ENCODE data around the gene PRPSAP1.
"Not testable (repeated sequence)": the region's sequence is repeated elsewhere in the genome, so short reads cannot be mapped to it uniquely, and the experiment has no call there.

The PRPSAP1 gene

DNA sequence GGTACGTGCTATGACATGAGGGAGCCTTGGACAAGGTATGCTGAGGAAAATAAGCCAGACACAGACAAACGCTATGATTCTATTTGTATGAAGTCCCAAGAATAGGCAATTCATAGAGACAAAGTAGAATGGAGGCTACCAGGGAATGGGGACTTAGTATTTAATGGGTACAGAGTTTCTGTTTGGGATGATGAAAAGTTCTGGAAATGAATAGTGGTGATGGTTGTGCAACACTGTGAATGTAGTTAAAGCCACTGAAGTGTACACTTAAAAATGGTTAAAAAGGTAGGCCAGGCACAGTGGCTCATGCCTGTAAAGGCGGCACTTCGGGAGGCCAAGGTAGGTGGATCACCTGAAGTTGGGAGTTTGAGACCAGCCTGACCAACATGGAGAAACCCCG, 3.3 kb downstream of the PRPSAP1 start:
- no peak overlapping the region for H3K4me3 ChIP-seq (ENCODE audit: low read depth, low read length)
- no peak for DNase-seq (ENCODE audit: low read depth)
- TF ChIP-seq, protein P1, sequence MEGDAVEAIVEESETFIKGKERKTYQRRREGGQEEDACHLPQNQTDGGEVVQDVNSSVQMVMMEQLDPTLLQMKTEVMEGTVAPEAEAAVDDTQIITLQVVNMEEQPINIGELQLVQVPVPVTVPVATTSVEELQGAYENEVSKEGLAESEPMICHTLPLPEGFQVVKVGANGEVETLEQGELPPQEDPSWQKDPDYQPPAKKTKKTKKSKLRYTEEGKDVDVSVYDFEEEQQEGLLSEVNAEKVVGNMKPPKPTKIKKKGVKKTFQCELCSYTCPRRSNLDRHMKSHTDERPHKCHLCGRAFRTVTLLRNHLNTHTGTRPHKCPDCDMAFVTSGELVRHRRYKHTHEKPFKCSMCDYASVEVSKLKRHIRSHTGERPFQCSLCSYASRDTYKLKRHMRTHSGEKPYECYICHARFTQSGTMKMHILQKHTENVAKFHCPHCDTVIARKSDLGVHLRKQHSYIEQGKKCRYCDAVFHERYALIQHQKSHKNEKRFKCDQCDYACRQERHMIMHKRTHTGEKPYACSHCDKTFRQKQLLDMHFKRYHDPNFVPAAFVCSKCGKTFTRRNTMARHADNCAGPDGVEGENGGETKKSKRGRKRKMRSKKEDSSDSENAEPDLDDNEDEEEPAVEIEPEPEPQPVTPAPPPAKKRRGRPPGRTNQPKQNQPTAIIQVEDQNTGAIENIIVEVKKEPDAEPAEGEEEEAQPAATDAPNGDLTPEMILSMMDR (conservative IDR thresholded peaks at IDR 0.05; ENCODE audit: low read depth, low read length), result no peak

DNA sequence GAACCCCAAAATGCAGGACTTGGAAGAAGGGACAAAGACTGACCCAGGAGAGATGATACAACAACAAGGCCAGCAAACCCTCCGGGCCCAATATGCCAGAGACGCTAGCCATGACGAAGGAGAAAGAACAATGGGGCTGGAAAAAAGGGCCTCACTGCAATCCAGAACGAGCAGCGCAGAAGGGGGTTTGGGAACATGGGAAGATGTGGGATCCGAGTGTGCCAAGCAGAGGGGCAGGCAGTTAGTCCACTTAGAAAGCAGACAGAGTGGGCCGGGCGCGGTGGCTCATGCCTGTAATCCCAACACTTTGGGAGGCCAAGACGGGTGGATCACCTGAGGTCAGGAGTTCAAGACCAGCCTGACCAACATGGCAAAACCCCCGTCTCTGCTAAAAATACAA, 6.8 kb downstream of the PRPSAP1 start:
- DNase-seq (ENCODE audit: low read depth); H3K4me3 ChIP-seq (ENCODE audit: low read depth, low read length): not testable (repeated sequence)

DNA sequence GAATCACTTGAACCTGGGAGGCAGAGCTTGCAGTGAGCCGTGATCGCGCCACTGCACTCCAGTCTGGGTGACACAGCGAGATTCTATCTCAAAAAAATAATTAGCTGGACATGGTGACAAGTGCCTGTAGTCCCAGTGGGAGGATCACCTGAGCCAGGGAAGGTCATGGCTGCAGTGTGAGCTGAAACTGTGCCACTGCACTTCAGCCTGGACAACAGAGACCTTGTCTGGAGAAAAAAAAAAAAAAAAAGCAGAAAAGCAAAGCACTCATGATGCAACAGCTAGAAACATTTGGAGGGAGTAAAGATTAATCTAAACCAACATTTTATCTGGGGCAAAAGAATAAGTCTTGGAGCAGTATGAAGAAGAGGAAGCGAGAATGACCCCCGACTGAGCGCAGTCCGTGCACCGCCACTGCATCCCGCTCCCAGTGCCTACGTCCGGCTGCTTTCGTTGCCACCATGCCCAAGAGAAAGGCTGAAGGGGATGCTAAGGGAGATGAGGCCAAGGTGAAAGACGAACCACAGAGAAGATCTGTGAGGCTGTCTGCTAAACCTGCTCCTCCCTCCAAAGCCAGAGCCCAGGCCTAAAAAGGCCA, 8.2 kb downstream of the PRPSAP1 start:
- TF ChIP-seq, protein P1 (conservative IDR thresholded peaks at IDR 0.05; ENCODE audit: low read depth, low read length), result no peak
- no peak overlapping the region for H3K4me3 ChIP-seq (ENCODE audit: low read depth, low read length)
- DNase-seq (ENCODE audit: low read depth), result no peak

DNA sequence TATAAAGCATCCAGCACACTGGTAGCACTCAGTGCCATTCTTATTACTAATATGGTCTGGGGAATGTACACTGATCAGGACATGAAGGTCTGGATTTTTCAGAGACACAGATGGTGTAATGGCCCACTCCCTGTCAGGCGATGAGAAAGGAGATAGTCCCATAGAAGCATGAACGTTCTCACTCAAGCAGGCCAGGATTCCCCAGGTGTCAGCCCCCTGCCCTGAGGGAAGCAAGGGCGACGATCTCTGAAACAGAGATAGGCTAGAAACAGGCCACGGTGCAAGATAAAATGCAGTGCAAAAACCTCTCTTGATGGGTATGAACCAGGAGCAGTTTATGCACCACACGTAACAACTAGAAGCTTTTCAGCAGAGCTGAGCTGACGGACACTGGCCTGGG, 10.6 kb downstream of the PRPSAP1 start:
- H3K4me3 ChIP-seq (ENCODE audit: low read depth, low read length), result no peak overlapping the region
- TF ChIP-seq, protein P1 (conservative IDR thresholded peaks at IDR 0.05; ENCODE audit: low read depth, low read length), result no peak
- DNase-seq (ENCODE audit: low read depth), result no peak

DNA sequence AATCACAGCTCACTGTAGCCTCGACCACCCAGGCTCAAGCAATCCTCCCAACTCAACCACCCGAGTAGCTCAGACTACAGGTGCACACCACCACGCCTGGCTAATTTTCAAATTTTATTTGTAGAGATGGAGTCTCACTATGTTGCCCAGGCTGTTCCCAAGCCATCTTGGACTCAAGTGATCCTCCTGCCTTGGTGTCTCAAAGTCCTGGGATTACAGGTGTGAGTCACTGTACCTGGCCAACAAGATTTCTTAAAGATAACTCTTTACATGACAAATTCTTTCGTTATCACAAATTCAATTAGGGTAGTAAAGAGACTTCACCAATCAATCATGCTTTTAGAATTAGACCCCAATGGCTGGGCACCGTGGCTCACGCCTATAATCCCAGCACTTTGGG, 12.4 kb downstream of the PRPSAP1 start:
- no peak for DNase-seq (ENCODE audit: low read depth)
- TF ChIP-seq, protein P1 (conservative IDR thresholded peaks at IDR 0.05; ENCODE audit: low read depth, low read length), result no peak
- no peak overlapping the region for H3K4me3 ChIP-seq (ENCODE audit: low read depth, low read length)

DNA sequence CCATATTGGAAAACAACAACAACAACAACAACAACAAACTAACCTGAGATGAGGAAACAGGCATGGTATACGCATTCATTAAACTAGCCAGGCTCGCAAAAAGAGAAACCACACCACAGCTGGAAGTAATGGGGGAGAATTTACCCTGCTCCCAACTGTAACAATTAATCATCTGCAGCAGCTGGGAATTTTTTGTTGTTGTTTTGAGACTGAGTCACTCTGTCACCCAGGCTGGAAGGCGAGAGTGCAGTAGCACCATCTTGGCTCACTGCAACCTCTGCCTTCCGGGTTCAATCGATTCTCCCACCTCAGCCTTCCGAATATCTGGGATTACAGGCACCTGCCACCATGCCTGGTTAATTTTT, 16.3 kb downstream of the PRPSAP1 start:
- TF ChIP-seq, protein P1 (conservative IDR thresholded peaks at IDR 0.05; ENCODE audit: low read depth, low read length), result no peak
- DNase-seq (ENCODE audit: low read depth), result no peak
- no peak overlapping the region for H3K4me3 ChIP-seq (ENCODE audit: low read depth, low read length)

DNA sequence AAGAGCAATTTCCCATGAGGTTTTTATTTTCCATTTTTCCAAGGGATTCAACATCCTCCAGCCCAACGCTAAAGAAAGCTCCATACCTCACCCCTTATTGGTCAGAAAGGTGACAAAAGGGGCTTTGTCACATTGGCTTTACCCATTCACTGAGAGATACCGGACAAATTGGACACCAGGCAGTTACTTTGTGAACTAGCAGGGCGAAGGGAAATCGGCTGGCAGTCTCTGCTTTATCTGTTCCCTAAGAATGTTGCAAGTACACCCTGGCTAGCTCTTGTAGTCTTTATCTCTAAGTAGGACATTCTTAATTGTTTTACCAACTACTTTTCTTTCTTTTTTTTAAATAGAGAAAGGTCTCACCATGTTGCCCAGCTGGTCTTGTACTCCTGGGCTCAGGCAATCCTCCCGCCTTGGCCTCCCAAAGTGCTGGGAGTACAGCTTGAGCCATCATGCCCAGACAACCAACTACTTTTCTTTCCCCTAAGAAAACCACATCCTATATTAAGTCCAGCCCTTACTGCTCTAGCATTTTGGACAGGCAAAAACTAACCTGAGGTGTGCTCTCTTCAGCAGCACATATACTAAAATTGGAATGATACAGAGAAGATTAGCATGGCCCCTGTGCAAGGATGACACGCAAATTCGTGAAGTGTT, 16.8 kb downstream of the PRPSAP1 start:
- no peak for DNase-seq (ENCODE audit: low read depth)
- TF ChIP-seq, protein P1 (conservative IDR thresholded peaks at IDR 0.05; ENCODE audit: low read depth, low read length), result no peak
- H3K4me3 ChIP-seq (ENCODE audit: low read depth, low read length), result no peak overlapping the region
